ENCODE measurements around the gene LDLRAD3. TPM values are rescaled to one million over a fixed set of nuclear protein-coding genes. Genes with fewer than 3 reads are reported as not detected.

LDLRAD3 gene
- total RNA-seq, 1 donor from 2014 or later, result 8.6 TPM

DNA sequence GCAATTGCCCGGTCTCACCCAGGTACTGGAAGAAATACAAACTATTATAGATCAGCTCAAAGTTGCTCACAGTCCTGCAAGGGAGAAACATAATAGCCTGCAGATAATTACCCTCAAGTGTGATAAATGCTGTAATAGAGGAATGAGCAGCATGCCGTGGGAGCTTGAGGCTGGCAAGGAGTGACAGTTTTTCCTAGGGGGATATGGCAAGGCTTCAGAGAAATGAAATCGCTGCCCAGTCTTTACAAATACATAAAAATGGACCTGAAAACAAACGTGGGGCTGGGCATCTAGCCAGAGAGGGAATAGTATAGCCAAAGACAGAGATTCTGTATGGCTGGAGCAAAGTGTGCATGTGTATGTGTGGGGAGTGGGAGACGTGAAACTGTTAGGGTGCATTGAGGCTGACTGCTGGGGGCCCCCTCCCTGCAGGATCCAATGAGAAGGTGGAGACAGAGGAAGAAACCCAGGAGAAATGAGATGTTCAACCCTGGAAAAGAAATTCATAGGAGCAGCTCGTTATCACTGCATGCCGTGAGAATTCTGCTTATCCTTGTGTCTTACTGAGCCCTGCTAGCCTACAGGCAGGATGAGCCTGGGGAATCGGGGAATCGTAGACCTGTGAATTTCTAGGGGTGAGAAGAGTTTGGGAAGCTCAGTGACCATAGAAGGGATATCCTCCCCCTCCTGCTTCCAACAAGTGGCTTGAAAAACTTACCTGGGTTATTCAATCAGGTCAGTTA is 167.0 kb downstream of the LDLRAD3 start:
- no peak overlapping the region for H3K4me3 Mint-ChIP-seq (ENCODE audit: unreplicated experiment)
- H3K36me3 Mint-ChIP-seq (ENCODE audit: low read depth), result peaks cover 19% of the 10 kb centered on the region
- TF ChIP-seq, protein P1, sequence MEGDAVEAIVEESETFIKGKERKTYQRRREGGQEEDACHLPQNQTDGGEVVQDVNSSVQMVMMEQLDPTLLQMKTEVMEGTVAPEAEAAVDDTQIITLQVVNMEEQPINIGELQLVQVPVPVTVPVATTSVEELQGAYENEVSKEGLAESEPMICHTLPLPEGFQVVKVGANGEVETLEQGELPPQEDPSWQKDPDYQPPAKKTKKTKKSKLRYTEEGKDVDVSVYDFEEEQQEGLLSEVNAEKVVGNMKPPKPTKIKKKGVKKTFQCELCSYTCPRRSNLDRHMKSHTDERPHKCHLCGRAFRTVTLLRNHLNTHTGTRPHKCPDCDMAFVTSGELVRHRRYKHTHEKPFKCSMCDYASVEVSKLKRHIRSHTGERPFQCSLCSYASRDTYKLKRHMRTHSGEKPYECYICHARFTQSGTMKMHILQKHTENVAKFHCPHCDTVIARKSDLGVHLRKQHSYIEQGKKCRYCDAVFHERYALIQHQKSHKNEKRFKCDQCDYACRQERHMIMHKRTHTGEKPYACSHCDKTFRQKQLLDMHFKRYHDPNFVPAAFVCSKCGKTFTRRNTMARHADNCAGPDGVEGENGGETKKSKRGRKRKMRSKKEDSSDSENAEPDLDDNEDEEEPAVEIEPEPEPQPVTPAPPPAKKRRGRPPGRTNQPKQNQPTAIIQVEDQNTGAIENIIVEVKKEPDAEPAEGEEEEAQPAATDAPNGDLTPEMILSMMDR (IDR thresholded peaks at IDR 0.05), result no peak
- peaks cover 22% of the 10 kb centered on the region for H3K4me1 Mint-ChIP-seq (ENCODE audit: low read depth)
- no peak for DNase-seq (ENCODE audit: low spot score)
- H3K27me3 Mint-ChIP-seq (ENCODE audit: low read depth), result no peaks in the 10 kb centered on the region
- H3K27ac Mint-ChIP-seq (ENCODE audit: unreplicated experiment), result no peak overlapping the region
- peaks cover 15% of the 10 kb centered on the region for H3K9me3 Mint-ChIP-seq (ENCODE audit: low read depth)

GRCh38 chr11:36114095-36114494 is 170.2 kb downstream of the LDLRAD3 start:
- no peak overlapping the region for H3K4me3 Mint-ChIP-seq (ENCODE audit: unreplicated experiment)

GRCh38 chr11:36115378-36115801 is 171.5 kb downstream of the LDLRAD3 start:
- Mint-ChIP-seq H3K27ac (ENCODE audit: unreplicated experiment) (no peak overlapping the region), H3K4me1 (ENCODE audit: low read depth) (peaks cover 10% of the 10 kb centered on the region), H3K36me3 (ENCODE audit: low read depth) (peaks cover 17% of the 10 kb centered on the region), H3K4me3 (ENCODE audit: unreplicated experiment) (no peak overlapping the region), H3K9me3 (ENCODE audit: low read depth) (peaks cover 15% of the 10 kb centered on the region), H3K27me3 (ENCODE audit: low read depth) (no peaks in the 10 kb centered on the region)
- DNase-seq (ENCODE audit: low spot score), result no peak
- TF ChIP-seq, protein P1 (IDR thresholded peaks at IDR 0.05), result no peak

More at GRCh38 chr11:36114095-36114494, 170.2 kb downstream of the LDLRAD3 start:
- no peak for DNase-seq (ENCODE audit: low spot score)
- H3K36me3 Mint-ChIP-seq (ENCODE audit: low read depth), result peaks cover 17% of the 10 kb centered on the region
- H3K4me1 Mint-ChIP-seq (ENCODE audit: low read depth), result peaks cover 18% of the 10 kb centered on the region
- TF ChIP-seq, protein P1 (IDR thresholded peaks at IDR 0.05), result no peak
- peaks cover 15% of the 10 kb centered on the region for H3K9me3 Mint-ChIP-seq (ENCODE audit: low read depth)
- H3K27me3 Mint-ChIP-seq (ENCODE audit: low read depth), result no peaks in the 10 kb centered on the region
- no peak overlapping the region for H3K27ac Mint-ChIP-seq (ENCODE audit: unreplicated experiment)

DNA sequence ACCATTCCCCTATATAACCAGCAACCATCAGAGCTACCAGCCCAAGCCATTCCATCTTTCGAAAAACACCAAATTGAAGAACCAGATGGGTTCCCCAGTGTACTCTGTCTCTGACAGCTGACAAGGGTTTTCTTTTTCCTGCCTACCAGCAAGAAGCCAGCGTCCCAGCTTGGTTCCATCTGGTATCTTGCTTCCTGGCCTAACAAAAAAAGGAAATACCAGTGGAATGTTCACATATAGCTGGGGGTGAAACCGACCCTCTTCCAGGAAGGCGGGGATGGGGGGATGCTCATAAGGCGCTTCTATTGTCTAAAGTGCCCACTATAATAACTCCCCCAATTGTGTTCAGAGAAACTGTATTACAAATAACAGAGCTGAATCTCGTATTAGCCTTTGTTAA is 172.3 kb downstream of the LDLRAD3 start:
- Mint-ChIP-seq H3K36me3 (ENCODE audit: low read depth) (peaks cover 17% of the 10 kb centered on the region), H3K4me1 (ENCODE audit: low read depth) (peaks cover 4% of the 10 kb centered on the region), H3K27ac (ENCODE audit: unreplicated experiment) (no peak overlapping the region), H3K9me3 (ENCODE audit: low read depth) (peaks cover 15% of the 10 kb centered on the region), H3K4me3 (ENCODE audit: unreplicated experiment) (no peak overlapping the region), H3K27me3 (ENCODE audit: low read depth) (no peaks in the 10 kb centered on the region)
- no peak for DNase-seq (ENCODE audit: low spot score)
- TF ChIP-seq, protein P1 (IDR thresholded peaks at IDR 0.05), result no peak

DNA sequence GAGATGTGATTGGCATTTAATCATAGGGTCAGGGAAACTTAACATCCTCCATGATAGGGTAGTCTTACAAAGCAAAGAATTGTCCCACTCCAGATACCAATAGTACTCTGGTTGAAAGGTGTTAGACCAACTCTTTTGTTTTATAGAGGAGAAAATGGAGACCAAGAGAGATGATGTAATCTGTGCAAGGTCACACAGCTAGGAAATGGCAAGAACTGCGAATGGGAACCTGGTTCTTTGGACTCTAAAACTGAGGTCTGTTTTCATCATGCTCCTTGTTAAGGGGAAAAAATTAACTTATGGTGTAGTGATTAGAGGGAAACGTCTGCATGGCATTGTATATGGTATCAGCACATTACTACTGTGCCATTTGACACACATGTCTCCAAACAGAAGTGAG is 174.2 kb downstream of the LDLRAD3 start:
- Mint-ChIP-seq H3K27ac (ENCODE audit: unreplicated experiment) (no peak overlapping the region), H3K4me3 (ENCODE audit: unreplicated experiment) (no peak overlapping the region), H3K9me3 (ENCODE audit: low read depth) (peaks cover 8% of the 10 kb centered on the region), H3K27me3 (ENCODE audit: low read depth) (no peaks in the 10 kb centered on the region), H3K36me3 (ENCODE audit: low read depth) (peaks cover 9% of the 10 kb centered on the region), H3K4me1 (ENCODE audit: low read depth) (peaks cover 4% of the 10 kb centered on the region)
- DNase-seq (ENCODE audit: low spot score), result no peak
- TF ChIP-seq, protein P1 (IDR thresholded peaks at IDR 0.05), result no peak
